Hepatocyte (in vitro differentiated cells): Measurements from ENCODE around the gene C8B. TPM values are rescaled to one million over a fixed set of nuclear protein-coding genes. Genes with fewer than 3 reads are reported as not detected.
A peak's percentile ranks its signal among the peaks of the same experiment; 100 is the strongest.

ENCODE experiments used
- DNase-seq: peaks from one replicate; pipeline ENCODE4 v3.0.0-alpha.2; 2016; ENCODE audit warnings: low spot score
- H2AFZ ChIP-seq: fragments of 200-600 bp; sonication (generic); 2 replicates; pipeline ENCODE4 v1.6.0; 2016; ENCODE audit warnings: antibody characterized with exemption, mild to moderate bottlenecking
- H3K27ac ChIP-seq: fragments of 200-600 bp; sonication (generic); 2 replicates; pipeline ENCODE4 v1.5.1; 2016; ENCODE audit warnings: mild to moderate bottlenecking
- H3K27me3 ChIP-seq: fragments of 200-600 bp; sonication (generic); 2 replicates; pipeline ENCODE4 v1.6.1; 2016
- H3K36me3 ChIP-seq: fragments of 200-600 bp; sonication (generic); replicated peaks from 2 replicates; pipeline ENCODE4 v1.5.1; 2016; ENCODE audit warnings: low read depth; ENCODE audit not compliant: insufficient read depth
- H3K4me1 ChIP-seq: fragments of 200-600 bp; sonication (generic); 2 replicates; pipeline ENCODE4 v1.5.1; 2016; ENCODE audit warnings: mild to moderate bottlenecking, moderate library complexity; ENCODE audit not compliant: insufficient read depth
- H3K4me2 ChIP-seq: fragments of 200-600 bp; sonication (generic); 2 replicates; pipeline ENCODE4 v1.6.0; 2016
- H3K4me3 ChIP-seq: fragments of 200-600 bp; sonication (generic); 2 replicates; pipeline ENCODE4 v1.5.1; 2016; ENCODE audit warnings: mild to moderate bottlenecking
- H3K79me2 ChIP-seq: fragments of 200-600 bp; sonication (generic); 2 replicates; pipeline ENCODE4 v1.6.0; 2017; ENCODE audit warnings: mild to moderate bottlenecking
- H3K9me2 ChIP-seq: fragments of 200-600 bp; sonication (generic); replicated peaks from 2 replicates; pipeline ENCODE4 v1.6.0; 2017; ENCODE audit warnings: mild to moderate bottlenecking; ENCODE audit not compliant: insufficient read depth
- H3K9me3 ChIP-seq: fragments of 200-600 bp; sonication (generic); 2 replicates; pipeline ENCODE4 v1.5.1; 2016; ENCODE audit warnings: low read depth, mild to moderate bottlenecking
- H4K20me1 ChIP-seq: fragments of 200-600 bp; sonication (generic); 2 replicates; pipeline ENCODE4 v1.6.0; 2016; ENCODE audit warnings: mild to moderate bottlenecking; ENCODE audit not compliant: insufficient read depth, poor library complexity, severe bottlenecking
- CTCF ChIP-seq: fragments of 200-600 bp; sonication (generic); IDR thresholded peaks from 2 replicates; pipeline ENCODE4 v1.5.1; 2016; ENCODE audit warnings: antibody characterized with exemption, mild to moderate bottlenecking; ENCODE audit not compliant: poor library complexity
- EZH2 ChIP-seq: fragments of 200-600 bp; sonication (generic); IDR thresholded peaks from 2 replicates; pipeline ENCODE4 v1.6.1; 2016; ENCODE audit warnings: antibody characterized with exemption, mild to moderate bottlenecking, borderline replicate concordance
- EZH2phosphoT487 ChIP-seq: fragments of 200-600 bp; sonication (generic); IDR thresholded peaks from one replicate; pipeline ENCODE4 v1.6.1; 2018; ENCODE audit warnings: antibody characterized with exemption, mild to moderate bottlenecking, low read depth, moderate library complexity; ENCODE audit not compliant: unreplicated experiment, severe bottlenecking
- WGBS: methylation state at CpG from one replicate; pipeline ENCODE4 v1.1.6; 2016; ENCODE audit warnings: low lambda C conversion rate; ENCODE audit errors: missing lambda C conversion rate; 5-methylcytosine and 5-hydroxymethylcytosine counted together
- polyA plus RNA-seq: library from polyadenylated mRNA; unstranded; fragments of >200 nt; fragmentation: Nextera tagmentation; extraction: Ambion mirVana; gene quantifications from 2 replicates; pipeline ENCODE4 v1.2.1, GENCODE V29; 2016
- total RNA-seq: library from RNA; depleted of rRNA; stranded (reverse); fragments of >200 nt; gene quantifications from 2 replicates; pipeline ENCODE4 v1.2.3, GENCODE V29; 2014

The C8B gene
- total and polyA plus RNA-seq, 2 experiments from 2014 or later = 22.1 to 29.0 TPM

- Histone ChIP-seq H4K20me1 (no peaks in the 10 kb centered on the region), H3K9me3 (no peaks in the 10 kb centered on the region), H3K79me2 (no peaks in the 10 kb centered on the region), H3K36me3 (no peaks in the 10 kb centered on the region), H3K4me2 (peak overlapping the region; percentile 38), H3K4me3 (no peak overlapping the region), H3K27me3 (no peaks in the 10 kb centered on the region), H3K27ac (peak overlapping the region; percentile 54), H3K4me1 (peaks cover 10% of the 10 kb centered on the region), H2AFZ (no peak overlapping the region), H3K9me2 (no peaks in the 10 kb centered on the region)
- 44% methylated on average over 15 of the region's 15 CpGs for WGBS
- TF ChIP-seq EZH2 = no peak
- peak; percentile 60 for TF ChIP-seq CTCF
- peak; percentile 54 for DNase-seq
Measured at GRCh38 chr1:56967900-56968832, 2.4 kb upstream of the C8B start.

- Histone ChIP-seq H3K79me2 (no peaks in the 10 kb centered on the region), H3K4me2 (no peak overlapping the region)
- WGBS = 78% methylated on average over 3 of the region's 3 CpGs
Measured at GRCh38 chr1:56967355-56967754, 1.5 kb upstream of the C8B start.

GRCh38 chr1:56966698-56966999 is 834 bp upstream of the C8B start:
- H3K9me3 ChIP-seq = no peaks in the 10 kb centered on the region
- H3K4me3 ChIP-seq = no peak overlapping the region
- no peaks in the 10 kb centered on the region for H4K20me1 ChIP-seq
- no peaks in the 10 kb centered on the region for H3K36me3 ChIP-seq
- no peak overlapping the region for H3K4me2 ChIP-seq
- no peak overlapping the region for H3K27ac ChIP-seq
- no peaks in the 10 kb centered on the region for H3K79me2 ChIP-seq
- H3K4me1 ChIP-seq = peaks cover 10% of the 10 kb centered on the region
- 96% methylated on average over 1 of the region's 1 CpG for WGBS
- no peaks in the 10 kb centered on the region for H3K27me3 ChIP-seq
- no peak overlapping the region for H2AFZ ChIP-seq
- no peaks in the 10 kb centered on the region for H3K9me2 ChIP-seq
- no peak for TF ChIP-seq EZH2
- TF ChIP-seq CTCF = no peak
- no peak for TF ChIP-seq EZH2phosphoT487
- DNase-seq = no peak

More at GRCh38 chr1:56967355-56967754, 1.5 kb upstream of the C8B start:
- no peaks in the 10 kb centered on the region for H3K9me2 ChIP-seq
- H3K9me3 ChIP-seq = no peaks in the 10 kb centered on the region
- no peak overlapping the region for H3K4me3 ChIP-seq
- no peaks in the 10 kb centered on the region for H3K36me3 ChIP-seq
- no peaks in the 10 kb centered on the region for H3K27me3 ChIP-seq
- no peak overlapping the region for H3K27ac ChIP-seq
- DNase-seq = no peak
- H3K4me1 ChIP-seq = peaks cover 10% of the 10 kb centered on the region
- TF ChIP-seq EZH2 (no peak), CTCF (no peak), EZH2phosphoT487 (no peak)
- H4K20me1 ChIP-seq = no peaks in the 10 kb centered on the region
- H2AFZ ChIP-seq = no peak overlapping the region
